Ascending aorta (tissue), 2 donors: ENCODE measurements around the gene ZFP36L1. TPM values are rescaled to one million over a fixed set of nuclear protein-coding genes. Genes with fewer than 3 reads are reported as not detected.

ENCODE experiments used
- DNase-seq, 2 donors: peaks; one replicate each; pipeline ENCODE4 v3.0.0-alpha.2; 2019; ENCODE audit warnings: low spot score in 2 of 2
- H3K27ac ChIP-seq, 2 donors: fragments of 200-600 bp; sonication (generic); one replicate each; pipeline ENCODE4 v1.5.1; 2016 to 2017; ENCODE audit warnings: mild to moderate bottlenecking in 1 of 2
- H3K27me3 ChIP-seq: fragments of 200-600 bp; sonication (generic); one replicate; pipeline ENCODE4 v1.5.1; 2017
- H3K36me3 ChIP-seq, 2 donors: fragments of 200-600 bp; sonication (generic); one replicate each; pipeline ENCODE4 v1.5.1; 2016
- H3K4me1 ChIP-seq, 2 donors: fragments of 200-600 bp; sonication (generic); one replicate each; pipeline ENCODE4 v1.5.1; 2016 to 2017; ENCODE audit warnings: mild to moderate bottlenecking in 1 of 2
- H3K4me3 ChIP-seq, 2 donors: fragments of 200-600 bp; sonication (generic); one replicate each; pipeline ENCODE4 v1.5.1; 2016 to 2017; ENCODE audit warnings: mild to moderate bottlenecking in 1 of 2
- H3K9me3 ChIP-seq, 2 donors: fragments of 200-600 bp; sonication (generic); one replicate each; pipeline ENCODE4 v1.5.1; 2016
- intact Hi-C: fragments of 100-400 bp; cut with DNase I; formaldehyde crosslinking; loops from one replicate; pipeline ENCODE4 v1.15.1; 2023
- total RNA-seq: library from RNA; depleted of rRNA; stranded (reverse); fragments of >200 nt; gene quantifications from one replicate; pipeline ENCODE4 v1.1.0, GENCODE V29; 2016
- TF ChIP-seq, protein P1 (sequence below), 3 experiments: fragments of 200-600 bp in 2 of 3; fragments of 450-650 bp in 1 of 3; sonication (generic) in 2 of 3; IDR thresholded peaks; one replicate each; pipeline ENCODE4 v1.5.1; 2016 to 2019; ENCODE audit warnings: antibody characterized with exemption in 3 of 3, mild to moderate bottlenecking in 1 of 3, moderate library complexity in 1 of 3

ZFP36L1 gene
- total RNA-seq, 1 donor from 2014 or later = 772 TPM

DNA sequence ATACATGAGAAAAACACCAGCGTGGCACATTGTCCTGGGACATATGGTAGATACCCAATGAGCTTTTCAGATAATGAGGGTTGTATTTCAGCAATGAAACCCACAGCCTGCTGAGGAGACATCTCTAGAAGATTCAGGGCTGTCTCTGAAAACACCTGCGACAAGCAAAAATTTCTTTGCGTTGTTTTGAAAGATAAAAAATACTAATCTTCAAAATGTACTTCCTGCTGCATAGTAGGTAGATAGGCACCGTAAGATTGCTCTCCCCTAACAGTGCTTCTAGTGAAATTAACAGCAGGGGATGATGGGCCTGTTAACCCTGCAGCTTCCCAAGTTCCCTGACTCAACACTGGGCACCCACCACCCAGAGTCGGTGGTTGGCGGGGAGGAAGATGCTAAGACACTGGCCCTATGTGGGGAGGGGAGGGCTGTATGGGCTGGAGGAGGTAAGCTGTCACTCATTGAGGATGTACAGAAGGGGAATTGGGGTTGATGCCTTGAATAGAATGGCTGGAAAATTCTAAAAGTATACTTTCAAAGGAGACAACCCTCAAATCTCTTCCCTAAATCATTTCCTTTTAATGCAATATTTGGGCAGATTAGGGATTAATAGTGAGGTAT is 20.0 kb downstream of the ZFP36L1 start:
- Histone ChIP-seq H3K27ac (peak overlapping the region in 1 of 2 donors; percentile 44), H3K9me3 (no peaks in the 10 kb centered on the region), H3K4me3 (no peak overlapping the region), H3K4me1 (no peaks in the 10 kb centered on the region), H3K36me3 (no peaks in the 10 kb centered on the region), H3K27me3 (no peaks in the 10 kb centered on the region)
- intact Hi-C loops = no loop called here
- TF ChIP-seq, protein P1, sequence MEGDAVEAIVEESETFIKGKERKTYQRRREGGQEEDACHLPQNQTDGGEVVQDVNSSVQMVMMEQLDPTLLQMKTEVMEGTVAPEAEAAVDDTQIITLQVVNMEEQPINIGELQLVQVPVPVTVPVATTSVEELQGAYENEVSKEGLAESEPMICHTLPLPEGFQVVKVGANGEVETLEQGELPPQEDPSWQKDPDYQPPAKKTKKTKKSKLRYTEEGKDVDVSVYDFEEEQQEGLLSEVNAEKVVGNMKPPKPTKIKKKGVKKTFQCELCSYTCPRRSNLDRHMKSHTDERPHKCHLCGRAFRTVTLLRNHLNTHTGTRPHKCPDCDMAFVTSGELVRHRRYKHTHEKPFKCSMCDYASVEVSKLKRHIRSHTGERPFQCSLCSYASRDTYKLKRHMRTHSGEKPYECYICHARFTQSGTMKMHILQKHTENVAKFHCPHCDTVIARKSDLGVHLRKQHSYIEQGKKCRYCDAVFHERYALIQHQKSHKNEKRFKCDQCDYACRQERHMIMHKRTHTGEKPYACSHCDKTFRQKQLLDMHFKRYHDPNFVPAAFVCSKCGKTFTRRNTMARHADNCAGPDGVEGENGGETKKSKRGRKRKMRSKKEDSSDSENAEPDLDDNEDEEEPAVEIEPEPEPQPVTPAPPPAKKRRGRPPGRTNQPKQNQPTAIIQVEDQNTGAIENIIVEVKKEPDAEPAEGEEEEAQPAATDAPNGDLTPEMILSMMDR (IDR thresholded peaks at IDR 0.05) = no peak
- no peak for DNase-seq

DNA sequence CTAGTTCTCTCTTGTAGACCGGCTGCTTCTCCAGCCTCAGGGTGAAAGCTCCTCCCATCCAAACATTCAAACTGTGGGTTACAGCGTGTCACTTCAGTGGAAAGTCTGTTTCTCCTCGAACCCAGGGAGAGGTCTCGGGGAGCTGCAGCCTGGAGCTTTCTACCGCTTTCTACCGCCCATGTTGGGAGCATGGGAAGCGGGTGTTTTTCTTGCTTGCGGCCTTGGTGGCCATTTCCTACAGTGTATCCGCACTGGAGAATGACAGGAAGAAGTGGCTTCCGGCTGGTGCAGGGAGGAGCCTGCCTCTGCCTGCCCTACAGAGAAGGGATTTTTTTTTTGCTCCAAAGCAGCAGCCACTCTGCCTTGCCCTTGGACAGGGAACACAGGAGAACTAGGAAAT is 21.2 kb downstream of the ZFP36L1 start:
- Histone ChIP-seq H3K27ac (peak overlapping the region; percentile 33 to 41), H3K4me1 (no peaks in the 10 kb centered on the region)
- no peak for DNase-seq

DNA sequence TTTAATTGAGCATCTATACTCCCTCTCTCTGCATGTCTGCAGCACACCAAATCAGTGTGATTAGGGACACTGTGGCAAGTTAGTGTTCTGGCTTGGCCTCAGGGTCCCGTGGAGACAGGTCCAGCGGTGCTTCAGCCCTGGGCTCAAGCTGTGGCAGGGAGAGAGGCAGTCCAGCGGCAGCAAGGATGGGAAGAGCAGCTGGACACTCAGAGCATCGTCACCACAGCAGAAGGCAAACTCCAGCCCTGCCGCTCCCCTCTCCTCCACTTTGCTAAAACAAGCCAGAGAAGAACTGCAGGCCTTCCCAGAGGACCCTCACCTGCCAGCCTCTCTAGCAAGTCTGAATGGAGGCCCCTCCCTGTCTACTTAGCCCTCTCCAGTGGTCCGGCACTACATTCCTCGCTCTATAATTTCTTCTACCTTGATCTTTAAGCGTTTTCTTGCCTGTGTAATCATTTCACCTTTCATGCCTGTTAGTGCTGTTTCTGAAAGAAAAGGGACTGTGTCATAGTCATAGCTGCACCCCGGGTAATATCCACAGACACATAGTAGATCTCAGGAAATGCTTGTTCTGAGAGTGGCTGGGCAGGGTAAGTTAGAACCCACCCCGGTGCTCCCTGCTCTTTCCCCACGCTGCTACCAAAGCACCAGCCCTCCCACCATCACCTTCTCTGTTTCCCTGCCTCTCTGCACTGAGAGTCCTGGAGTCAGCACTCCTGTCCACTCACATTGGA is 22.1 kb downstream of the ZFP36L1 start:
- TF ChIP-seq, protein P1 (IDR thresholded peaks at IDR 0.05) = no peak
- Histone ChIP-seq H3K9me3 (no peaks in the 10 kb centered on the region), H3K36me3 (no peaks in the 10 kb centered on the region), H3K27me3 (no peaks in the 10 kb centered on the region), H3K4me3 (no peak overlapping the region), H3K4me1 (no peaks in the 10 kb centered on the region), H3K27ac (no peak overlapping the region)
- DNase-seq = no peak
- intact Hi-C loops = no loop called here

More for the DNA sequence above, 21.2 kb downstream of the ZFP36L1 start:
- intact Hi-C loops = no loop called here
- H3K27me3 ChIP-seq = no peaks in the 10 kb centered on the region
- TF ChIP-seq, protein P1 (IDR thresholded peaks at IDR 0.05) = no peak
- H3K9me3 ChIP-seq = no peaks in the 10 kb centered on the region
- no peaks in the 10 kb centered on the region for H3K36me3 ChIP-seq
- H3K4me3 ChIP-seq = no peak overlapping the region

DNA sequence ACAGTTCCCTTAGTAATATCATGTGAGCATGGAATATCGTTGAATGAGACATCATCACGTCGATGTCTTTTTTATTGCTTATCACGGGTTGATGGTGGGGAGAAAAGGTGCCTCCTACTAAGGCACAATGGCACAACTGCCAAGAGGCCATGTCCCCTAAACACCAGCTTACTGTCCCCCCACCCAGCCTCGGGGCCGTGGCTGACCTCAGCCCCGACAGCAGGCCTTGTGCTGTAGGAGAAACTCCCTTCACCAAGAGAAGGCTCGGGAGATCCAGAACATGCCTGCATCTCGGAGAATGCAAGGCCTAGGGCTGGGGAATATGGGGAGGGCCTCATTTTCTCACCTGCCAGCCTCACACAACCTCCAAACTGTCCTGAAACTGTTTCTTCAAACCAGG is 22.8 kb downstream of the ZFP36L1 start:
- H3K9me3 ChIP-seq = no peaks in the 10 kb centered on the region
- no peak overlapping the region for H3K27ac ChIP-seq
- no peaks in the 10 kb centered on the region for H3K4me1 ChIP-seq
- intact Hi-C loops = no loop called here
- TF ChIP-seq, protein P1 (IDR thresholded peaks at IDR 0.05) = no peak
- DNase-seq = no peak
- no peak overlapping the region for H3K4me3 ChIP-seq
- H3K27me3 ChIP-seq = no peaks in the 10 kb centered on the region
- H3K36me3 ChIP-seq = no peaks in the 10 kb centered on the region

DNA sequence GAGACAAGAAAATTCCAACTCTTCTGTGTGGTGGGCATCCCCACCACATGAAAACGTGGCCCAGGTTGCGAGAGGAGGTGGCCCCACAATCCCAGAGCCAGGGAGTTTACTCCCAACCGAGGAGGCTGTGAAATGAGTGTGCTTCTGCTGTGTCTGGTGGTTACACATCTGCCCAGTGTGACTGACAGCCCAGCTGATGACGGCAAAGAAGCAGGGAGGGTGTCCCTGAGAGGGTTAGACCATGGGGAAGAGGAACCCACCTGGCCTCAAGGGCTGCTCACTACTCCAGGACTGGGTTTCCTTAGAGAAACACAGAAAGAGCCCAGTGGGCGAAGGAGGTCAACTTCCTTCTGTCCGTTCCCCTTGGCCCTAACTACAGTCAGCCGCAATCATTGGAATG is 24.6 kb downstream of the ZFP36L1 start:
- Histone ChIP-seq H3K27ac (no peak overlapping the region), H3K27me3 (no peaks in the 10 kb centered on the region), H3K4me1 (peaks cover under 1% of the 10 kb centered on the region in 2 donors), H3K4me3 (no peak overlapping the region), H3K9me3 (no peaks in the 10 kb centered on the region), H3K36me3 (no peaks in the 10 kb centered on the region)
- no peak for DNase-seq
- intact Hi-C loops = loop anchor here (5.0 kb wide), 1 partner anchor 61 kb away; no protein-coding TSS in a partner anchor
- TF ChIP-seq, protein P1 (IDR thresholded peaks at IDR 0.05) = no peak
